PC-9 (cell line): ENCODE data around the gene TTC39B. TPM values are rescaled to one million over a fixed set of nuclear protein-coding genes. Genes with fewer than 3 reads are reported as not detected.

Source experiments
- BruUV-seq: library from RNA; stranded (reverse); fragments of 400-500 nt; replicated peaks from 2 replicates; lab custom pipeline; 2021; lab: Mats Ljungman, UMichigan
- CTCF ChIA-PET: fragments of 300-600 bp; sonication (Branson Sonifier 250); formaldehyde crosslinking; loops from one replicate; lab custom pipeline; 2022; ENCODE audit warnings: antibody characterized with exemption; lab: Charles Lee
- POLR2A ChIA-PET: fragments of 300-600 bp; sonication (Branson Sonifier 250); formaldehyde crosslinking; loops from one replicate; lab custom pipeline; 2022; ENCODE audit warnings: antibody characterized with exemption; ENCODE audit not compliant: unreplicated experiment; lab: Charles Lee
- DNase-seq, 2 experiments: peaks; one replicate each; pipeline versions ENCODE4 v3.0.0 to v3.0.0-alpha.2; 2015 to 2022; ENCODE audit warnings: mixed read lengths in 1 of 2
- H2AFZ ChIP-seq: fragments of 200-600 bp; sonication (generic); 2 replicates; pipeline ENCODE4 v1.8.1; 2017; ENCODE audit warnings: antibody characterized with exemption
- H3F3A ChIP-seq: fragments of 200-600 bp; sonication (generic); 2 replicates; pipeline ENCODE4 v1.8.1; 2017; ENCODE audit warnings: antibody characterized with exemption, mild to moderate bottlenecking, low read depth; ENCODE audit not compliant: insufficient read depth
- H3K27ac ChIP-seq: fragments of 200-600 bp; sonication (generic); 2 replicates; pipeline ENCODE4 v1.6.1; 2016; ENCODE audit warnings: mixed run types
- H3K27me3 ChIP-seq: fragments of 200-600 bp; sonication (generic); 2 replicates; pipeline ENCODE4 v1.6.1; 2016; ENCODE audit warnings: low read depth, mixed run types; ENCODE audit not compliant: insufficient read depth
- H3K36me3 ChIP-seq: fragments of 200-600 bp; sonication (generic); 2 replicates; pipeline ENCODE4 v1.6.1; 2016; ENCODE audit warnings: low read depth, mixed run types
- H3K4me1 ChIP-seq: fragments of 200-600 bp; sonication (generic); replicated peaks from 2 replicates; pipeline ENCODE4 v1.6.1; 2016; ENCODE audit warnings: mixed run types; ENCODE audit not compliant: insufficient read depth
- H3K4me2 ChIP-seq: fragments of 200-600 bp; sonication (generic); 2 replicates; pipeline ENCODE4 v1.6.1; 2017; ENCODE audit warnings: mixed run types
- H3K4me3 ChIP-seq: fragments of 200-600 bp; sonication (generic); 2 replicates; pipeline ENCODE4 v1.6.1; 2016; ENCODE audit warnings: mixed run types
- H3K79me2 ChIP-seq: fragments of 200-600 bp; sonication (generic); 2 replicates; pipeline ENCODE4 v1.6.1; 2017; ENCODE audit warnings: low read depth, mixed run types
- H3K9me2 ChIP-seq: fragments of 200-600 bp; sonication (generic); 2 replicates; pipeline ENCODE4 v1.8.1; 2017; ENCODE audit warnings: mild to moderate bottlenecking; ENCODE audit not compliant: insufficient read depth
- H3K9me3 ChIP-seq: fragments of 200-600 bp; sonication (generic); 2 replicates; pipeline ENCODE4 v1.8.1; 2016; ENCODE audit warnings: low read depth; ENCODE audit not compliant: insufficient read depth
- H4K20me1 ChIP-seq: fragments of 200-600 bp; sonication (generic); 2 replicates; pipeline ENCODE4 v1.8.1; 2017; ENCODE audit not compliant: insufficient read depth
- CTCF ChIP-seq: fragments of 200-600 bp; sonication (generic); conservative IDR thresholded peaks from 2 replicates; pipeline ENCODE4 v1.6.1; 2017; ENCODE audit warnings: mixed run types, antibody characterized with exemption, mild to moderate bottlenecking, moderate library complexity
- EZH2 ChIP-seq: fragments of 200-600 bp; sonication (generic); IDR thresholded peaks from 2 replicates; pipeline ENCODE4 v1.8.0; 2017; ENCODE audit warnings: antibody characterized with exemption, low read depth
- intact Hi-C: fragments of 100-400 bp; cut with micrococcal nuclease; formaldehyde crosslinking; loops from one replicate; pipeline ENCODE4 v1.10.0; 2022; ENCODE audit not compliant: unreplicated experiment
- total RNA-seq: library from RNA; stranded (reverse); gene quantifications from 2 replicates; pipeline ENCODE4 v1.2.3, GENCODE V29; 2021

TTC39B gene
- total RNA-seq, 1 experiment from 2014 or later, result 8.8 TPM

GRCh38 chr9:15154677-15155076 lies 152.3 kb downstream of the TTC39B start:
- Histone ChIP-seq H3K79me2 (no peaks in the 10 kb centered on the region), H3K9me2 (no peaks in the 10 kb centered on the region), H3F3A (no peaks in the 10 kb centered on the region), H3K4me1 (0 out of 2 replicates have a peak, but pooled peaks cover 6% of the 10 kb centered on the region), H3K4me3 (no peak overlapping the region), H3K27ac (no peak overlapping the region), H4K20me1 (no peaks in the 10 kb centered on the region), H3K4me2 (no peak overlapping the region), H3K36me3 (no peaks in the 10 kb centered on the region), H3K9me3 (no peaks in the 10 kb centered on the region), H3K27me3 (no peaks in the 10 kb centered on the region), H2AFZ (no peak overlapping the region)
- TF ChIP-seq EZH2 (no peak), CTCF (no peak)
- BruUV-seq, result no TSS peak
- ChIA-PET POLR2A (no interaction called here), CTCF (no interaction called here)
- intact Hi-C loops, result no loop called here
- peak in 1 of 2 experiments; percentile 44 for DNase-seq

GRCh38 chr9:15153961-15154360 lies 153.1 kb downstream of the TTC39B start:
- H3K4me1 ChIP-seq, result 0 out of 2 replicates have a peak, but pooled peaks cover 6% of the 10 kb centered on the region
- H3K36me3 ChIP-seq, result no peaks in the 10 kb centered on the region
- H3K79me2 ChIP-seq, result no peaks in the 10 kb centered on the region
- no TSS peak for BruUV-seq
- H2AFZ ChIP-seq, result no peak overlapping the region
- no peak for TF ChIP-seq CTCF
- no peak for TF ChIP-seq EZH2
- H3K27ac ChIP-seq, result no peak overlapping the region
- ChIA-PET CTCF (no interaction called here), POLR2A (no interaction called here)
- no peaks in the 10 kb centered on the region for H3F3A ChIP-seq
- H3K4me3 ChIP-seq, result no peak overlapping the region
- H3K4me2 ChIP-seq, result no peak overlapping the region
- H4K20me1 ChIP-seq, result no peaks in the 10 kb centered on the region
- DNase-seq, result no peak
- H3K27me3 ChIP-seq, result no peaks in the 10 kb centered on the region
- intact Hi-C loops, result no loop called here
- no peaks in the 10 kb centered on the region for H3K9me3 ChIP-seq
- H3K9me2 ChIP-seq, result no peaks in the 10 kb centered on the region

GRCh38 chr9:15150939-15151338 lies 156.1 kb downstream of the TTC39B start:
- no peaks in the 10 kb centered on the region for H3F3A ChIP-seq
- H2AFZ ChIP-seq, result no peak overlapping the region
- H3K9me3 ChIP-seq, result no peaks in the 10 kb centered on the region
- H3K4me3 ChIP-seq, result no peak overlapping the region
- CTCF ChIA-PET, result no interaction called here
- H3K27ac ChIP-seq, result no peak overlapping the region
- POLR2A ChIA-PET, result no interaction called here
- no peaks in the 10 kb centered on the region for H4K20me1 ChIP-seq
- no peaks in the 10 kb centered on the region for H3K79me2 ChIP-seq
- no TSS peak for BruUV-seq
- no peaks in the 10 kb centered on the region for H3K9me2 ChIP-seq
- TF ChIP-seq CTCF (no peak), EZH2 (no peak)
- H3K4me1 ChIP-seq, result no peaks in the 10 kb centered on the region
- H3K36me3 ChIP-seq, result no peaks in the 10 kb centered on the region
- intact Hi-C loops, result no loop called here
- no peaks in the 10 kb centered on the region for H3K27me3 ChIP-seq
- DNase-seq, result no peak
- no peak overlapping the region for H3K4me2 ChIP-seq
